ENCODE data around the gene RASGRP3.

The RASGRP3 gene

DNA sequence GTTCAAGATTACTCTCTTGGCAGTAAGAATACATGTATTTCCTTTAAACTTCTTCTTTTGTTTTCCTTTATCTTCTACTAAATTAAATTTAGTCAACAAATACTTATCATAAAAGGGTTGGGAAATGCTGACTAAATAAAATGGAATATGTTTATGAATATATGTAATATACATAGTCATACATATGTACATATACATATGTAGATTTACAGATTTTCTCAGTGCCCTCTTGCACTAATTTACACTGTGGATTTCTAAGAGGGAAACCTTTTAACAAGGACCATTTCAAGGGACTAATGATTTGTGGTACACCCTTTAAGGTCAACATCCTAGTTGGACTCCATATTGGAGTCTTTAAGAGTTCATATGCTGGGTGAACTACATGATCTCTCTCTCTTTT, 85.4 kb downstream of the RASGRP3 start:
- TF ChIP-seq, protein P1, sequence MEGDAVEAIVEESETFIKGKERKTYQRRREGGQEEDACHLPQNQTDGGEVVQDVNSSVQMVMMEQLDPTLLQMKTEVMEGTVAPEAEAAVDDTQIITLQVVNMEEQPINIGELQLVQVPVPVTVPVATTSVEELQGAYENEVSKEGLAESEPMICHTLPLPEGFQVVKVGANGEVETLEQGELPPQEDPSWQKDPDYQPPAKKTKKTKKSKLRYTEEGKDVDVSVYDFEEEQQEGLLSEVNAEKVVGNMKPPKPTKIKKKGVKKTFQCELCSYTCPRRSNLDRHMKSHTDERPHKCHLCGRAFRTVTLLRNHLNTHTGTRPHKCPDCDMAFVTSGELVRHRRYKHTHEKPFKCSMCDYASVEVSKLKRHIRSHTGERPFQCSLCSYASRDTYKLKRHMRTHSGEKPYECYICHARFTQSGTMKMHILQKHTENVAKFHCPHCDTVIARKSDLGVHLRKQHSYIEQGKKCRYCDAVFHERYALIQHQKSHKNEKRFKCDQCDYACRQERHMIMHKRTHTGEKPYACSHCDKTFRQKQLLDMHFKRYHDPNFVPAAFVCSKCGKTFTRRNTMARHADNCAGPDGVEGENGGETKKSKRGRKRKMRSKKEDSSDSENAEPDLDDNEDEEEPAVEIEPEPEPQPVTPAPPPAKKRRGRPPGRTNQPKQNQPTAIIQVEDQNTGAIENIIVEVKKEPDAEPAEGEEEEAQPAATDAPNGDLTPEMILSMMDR (conservative IDR thresholded peaks at IDR 0.05): no peak
- no peak overlapping the region for H3K27ac ChIP-seq

DNA sequence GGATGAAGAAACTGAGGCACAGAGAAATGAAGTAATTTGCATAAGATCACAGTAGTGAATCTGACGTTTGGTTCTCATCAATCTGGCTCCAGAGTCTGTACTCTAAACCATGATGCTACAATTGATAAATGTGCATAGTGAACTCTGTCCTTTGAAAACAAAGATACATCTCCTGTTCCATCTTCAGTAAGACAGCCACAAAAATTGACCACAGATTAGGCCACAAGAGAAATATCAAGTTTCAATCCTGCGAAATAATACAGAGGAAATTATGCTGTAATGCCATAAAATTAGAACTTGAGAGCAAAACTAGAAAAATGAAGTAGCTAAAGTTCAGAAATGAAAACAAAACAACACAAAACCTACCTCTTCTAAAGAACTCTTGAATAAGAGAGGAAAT, 94.2 kb downstream of the RASGRP3 start:
- H3K27ac ChIP-seq: no peak overlapping the region

DNA sequence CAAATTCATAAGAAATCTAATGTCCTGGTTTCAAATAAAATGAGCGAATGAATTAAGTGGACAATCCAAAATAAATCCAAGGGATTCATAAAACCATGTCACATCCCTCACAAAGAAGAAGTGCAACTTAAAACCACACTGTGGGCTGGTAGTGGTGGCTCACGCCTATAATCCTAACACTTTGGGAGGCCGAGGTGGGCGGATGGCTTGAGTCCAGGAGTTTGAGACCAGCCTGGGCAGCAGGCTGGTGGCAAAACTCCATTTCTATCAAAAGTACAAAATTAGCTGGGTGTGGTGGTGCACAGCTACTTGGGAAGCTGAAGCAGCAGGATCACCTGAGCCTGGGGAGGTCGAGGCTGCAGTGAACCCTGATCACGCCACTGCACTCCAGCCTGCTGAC, 97.2 kb downstream of the RASGRP3 start:
- TF ChIP-seq, protein P1 (conservative IDR thresholded peaks at IDR 0.05): no peak

More for the DNA sequence above, 94.2 kb downstream of the RASGRP3 start:
- TF ChIP-seq, protein P1 (conservative IDR thresholded peaks at IDR 0.05): no peak

DNA sequence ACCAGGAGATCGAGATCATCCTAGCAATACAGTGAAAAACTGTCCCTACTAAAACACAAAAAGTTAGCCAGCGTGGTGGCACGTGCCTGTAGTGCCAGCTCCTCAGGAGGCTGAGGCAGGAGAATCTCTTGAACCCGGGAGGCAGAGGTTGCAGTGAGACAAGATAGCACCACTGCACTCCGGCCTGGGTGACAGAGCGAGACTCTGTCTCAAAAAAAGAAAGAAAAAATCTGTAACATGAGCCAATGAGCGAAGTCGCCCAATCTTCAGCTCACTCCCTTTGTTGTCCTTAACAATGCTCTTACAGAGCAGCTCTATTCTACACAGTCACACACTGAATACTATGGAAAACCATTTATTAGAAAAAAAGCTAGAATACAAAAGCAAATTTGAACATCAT, 100.6 kb downstream of the RASGRP3 start:
- TF ChIP-seq, protein P1 (conservative IDR thresholded peaks at IDR 0.05): no peak
- no peak overlapping the region for H3K27ac ChIP-seq

More for the DNA sequence above, 97.2 kb downstream of the RASGRP3 start:
- H3K27ac ChIP-seq: no peak overlapping the region

DNA sequence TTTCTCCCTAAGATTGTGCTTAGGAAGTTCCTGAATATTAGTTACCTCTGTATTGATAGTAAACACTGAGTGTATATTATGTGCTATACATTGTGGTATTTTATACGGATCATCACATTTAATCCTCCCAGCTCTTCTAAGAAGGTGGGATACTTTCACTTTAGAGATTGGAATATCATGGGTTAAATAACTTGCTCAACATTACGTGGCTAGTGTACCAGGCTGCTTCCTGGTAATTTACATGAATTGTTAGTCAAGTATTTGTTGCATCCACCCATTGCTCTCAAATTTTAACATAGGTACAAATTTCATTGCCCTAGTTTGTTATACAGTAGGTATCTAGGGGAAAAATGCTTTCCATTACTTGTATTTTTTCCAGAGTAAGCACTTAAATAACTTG, 101.2 kb downstream of the RASGRP3 start:
- TF ChIP-seq, protein P1 (conservative IDR thresholded peaks at IDR 0.05): no peak
- no peak overlapping the region for H3K27ac ChIP-seq

DNA sequence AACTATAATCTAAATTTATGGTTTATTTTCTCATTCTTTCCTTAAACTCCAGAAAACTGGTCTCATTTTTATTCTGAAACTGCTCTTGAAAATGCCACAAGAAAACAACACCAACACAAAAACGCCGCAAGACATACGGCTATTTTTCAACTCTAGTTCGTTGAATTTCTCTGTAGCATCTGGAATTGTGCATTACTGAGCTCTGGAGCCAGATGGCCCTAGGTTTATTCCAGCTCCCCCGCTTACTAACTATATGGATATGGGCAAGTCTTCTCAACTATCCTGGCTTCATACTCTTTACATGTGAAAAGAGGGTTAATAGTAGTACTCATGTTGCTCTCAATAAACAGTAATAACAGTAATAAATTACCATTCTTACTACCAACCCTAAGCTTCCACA, 102.8 kb downstream of the RASGRP3 start:
- TF ChIP-seq, protein P1 (conservative IDR thresholded peaks at IDR 0.05): no peak
- no peak overlapping the region for H3K27ac ChIP-seq

DNA sequence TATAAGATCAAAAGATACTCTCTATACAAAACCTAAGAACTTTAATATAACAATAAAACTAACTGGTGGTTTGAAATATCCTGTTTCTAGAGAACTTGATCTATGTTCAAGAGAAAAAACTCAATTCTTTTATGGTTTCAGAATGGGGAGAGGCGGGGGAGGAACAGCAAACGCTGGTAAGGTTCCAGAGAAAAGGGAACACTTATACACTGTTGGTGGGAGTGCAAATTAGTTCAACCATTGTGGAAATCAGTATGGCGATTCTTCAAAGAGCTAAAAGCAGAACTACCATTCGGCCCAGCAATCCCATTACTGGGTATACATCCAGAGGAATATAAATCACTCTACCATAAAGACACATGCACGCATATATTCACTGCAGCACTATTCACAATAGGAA, 105.4 kb downstream of the RASGRP3 start:
- H3K27ac ChIP-seq: no peak overlapping the region
- TF ChIP-seq, protein P1 (conservative IDR thresholded peaks at IDR 0.05): no peak
